Osteocyte (in vitro differentiated cells): ENCODE data around the gene ALKBH7. TPM values are rescaled to one million over a fixed set of nuclear protein-coding genes. Genes with fewer than 3 reads are reported as not detected.
"Not testable (repeated sequence)": the region's sequence is repeated elsewhere in the genome, so short reads cannot be mapped to it uniquely, and the experiment has no call there.

Source experiments
- DNase-seq: peaks from one replicate; pipeline ENCODE4 v3.0.0; 2021; ENCODE audit warnings: mixed read lengths; ENCODE audit not compliant: unreplicated experiment; ENCODE audit errors: extremely low spot score
- H3K27ac Mint-ChIP-seq: one replicate; pipeline ENCODE4 v1.8.0; 2021; ENCODE audit warnings: mild to moderate bottlenecking, mixed read lengths; ENCODE audit not compliant: unreplicated experiment
- H3K27me3 Mint-ChIP-seq: one replicate; pipeline ENCODE4 v1.8.0; 2021; ENCODE audit warnings: mixed read lengths; ENCODE audit not compliant: unreplicated experiment
- H3K36me3 Mint-ChIP-seq: one replicate; pipeline ENCODE4 v1.8.0; 2021; ENCODE audit warnings: mixed read lengths; ENCODE audit not compliant: unreplicated experiment
- H3K4me1 Mint-ChIP-seq: one replicate; pipeline ENCODE4 v1.8.0; 2021; ENCODE audit warnings: mixed read lengths; ENCODE audit not compliant: unreplicated experiment
- H3K4me3 Mint-ChIP-seq: one replicate; pipeline ENCODE4 v1.8.0; 2021; ENCODE audit warnings: mild to moderate bottlenecking, moderate library complexity, mixed read lengths; ENCODE audit not compliant: unreplicated experiment
- H3K9me3 Mint-ChIP-seq: one replicate; pipeline ENCODE4 v1.8.0; 2021; ENCODE audit warnings: mixed read lengths; ENCODE audit not compliant: unreplicated experiment
- CTCF ChIP-seq: fragments of 200-600 bp; sonication (generic); IDR thresholded peaks from 2 replicates; pipeline ENCODE4 v1.5.0; 2021; ENCODE audit warnings: antibody characterized with exemption, mild to moderate bottlenecking, moderate library complexity
- total RNA-seq: library from RNA; stranded (reverse); gene quantifications from 2 replicates; pipeline ENCODE4 v1.2.1, GENCODE V29; 2021

The ALKBH7 gene
- total RNA-seq, 1 donor from 2014 or later = 63.0 TPM

GRCh38 chr19:6352381-6353165, 20.0 kb upstream of the ALKBH7 start:
- Mint-ChIP-seq H3K4me3 (no peak overlapping the region), H3K4me1 (no peaks in the 10 kb centered on the region), H3K9me3 (peaks cover 3% of the 10 kb centered on the region), H3K36me3 (no peaks in the 10 kb centered on the region), H3K27me3 (peaks cover 2% of the 10 kb centered on the region), H3K27ac (no peak overlapping the region)
- TF ChIP-seq CTCF = no peak
- no peak for DNase-seq

- no peaks in the 10 kb centered on the region for H3K27me3 Mint-ChIP-seq
- no peak overlapping the region for H3K4me3 Mint-ChIP-seq
- DNase-seq = no peak
- peaks cover 3% of the 10 kb centered on the region for H3K9me3 Mint-ChIP-seq
- no peak overlapping the region for H3K27ac Mint-ChIP-seq
- TF ChIP-seq CTCF = peak; percentile 64
- no peaks in the 10 kb centered on the region for H3K36me3 Mint-ChIP-seq
- H3K4me1 Mint-ChIP-seq = peaks cover 3% of the 10 kb centered on the region
Measured at GRCh38 chr19:6354098-6354674, 18.4 kb upstream of the ALKBH7 start.

GRCh38 chr19:6355321-6356040, 17.1 kb upstream of the ALKBH7 start:
- not testable (repeated sequence) for H3K4me1 Mint-ChIP-seq, H3K4me3 Mint-ChIP-seq, DNase-seq, H3K9me3 Mint-ChIP-seq, H3K27ac Mint-ChIP-seq, H3K27me3 Mint-ChIP-seq, H3K36me3 Mint-ChIP-seq

- no peak overlapping the region for H3K4me3 Mint-ChIP-seq
- DNase-seq = no peak
- H3K36me3 Mint-ChIP-seq = no peaks in the 10 kb centered on the region
- H3K4me1 Mint-ChIP-seq = peaks cover 6% of the 10 kb centered on the region
- no peak for TF ChIP-seq CTCF
- H3K27ac Mint-ChIP-seq = no peak overlapping the region
- no peaks in the 10 kb centered on the region for H3K27me3 Mint-ChIP-seq
- H3K9me3 Mint-ChIP-seq = peaks cover under 1% of the 10 kb centered on the region
Measured at GRCh38 chr19:6357174-6357573, 15.4 kb upstream of the ALKBH7 start.

GRCh38 chr19:6358003-6358402, 14.6 kb upstream of the ALKBH7 start:
- H3K36me3 Mint-ChIP-seq = no peaks in the 10 kb centered on the region
- H3K4me3 Mint-ChIP-seq = no peak overlapping the region
- no peak for TF ChIP-seq CTCF
- H3K4me1 Mint-ChIP-seq = peaks cover 14% of the 10 kb centered on the region
- H3K9me3 Mint-ChIP-seq = no peaks in the 10 kb centered on the region
- H3K27me3 Mint-ChIP-seq = no peaks in the 10 kb centered on the region
- H3K27ac Mint-ChIP-seq = no peak overlapping the region
- no peak for DNase-seq
